ENCODE data around the gene ATP6V1A.
"Not testable (repeated sequence)": the region's sequence is repeated elsewhere in the genome, so short reads cannot be mapped to it uniquely, and the experiment has no call there.

ATP6V1A gene

GRCh38 chr3:113849841-113850240 lies 103.0 kb downstream of the ATP6V1A start:
- WGBS = 72% methylated on average over 4 of the region's 22 CpGs
- H3K9ac ChIP-seq (ENCODE audit: low read depth, low read length); H3K27me3 ChIP-seq (ENCODE audit: insufficient read depth, low read length); H3K9me3 ChIP-seq (ENCODE audit: insufficient read depth, low read depth, low read length); H3K4me1 ChIP-seq (ENCODE audit: insufficient read depth, low read length); H3K27ac ChIP-seq (ENCODE audit: low read depth, low read length); H3K36me3 ChIP-seq (ENCODE audit: insufficient read depth, low read length); H3K4me3 ChIP-seq (ENCODE audit: low read length): not testable (repeated sequence)

- H3K4me1 ChIP-seq (ENCODE audit: insufficient read depth, low read length); H3K27ac ChIP-seq (ENCODE audit: low read depth, low read length); H3K9me3 ChIP-seq (ENCODE audit: insufficient read depth, low read depth, low read length); H3K4me3 ChIP-seq (ENCODE audit: low read length); H3K36me3 ChIP-seq (ENCODE audit: insufficient read depth, low read length); H3K27me3 ChIP-seq (ENCODE audit: insufficient read depth, low read length); H3K9ac ChIP-seq (ENCODE audit: low read depth, low read length): not testable (repeated sequence)
- WGBS = 94% methylated on average over 6 of the region's 9 CpGs
Measured at GRCh38 chr3:113850391-113850790, 103.6 kb downstream of the ATP6V1A start.

GRCh38 chr3:113852506-113852905 lies 105.7 kb downstream of the ATP6V1A start:
- no peak overlapping the region for H3K27ac ChIP-seq (ENCODE audit: low read depth, low read length)
- no peaks in the 10 kb centered on the region for H3K36me3 ChIP-seq (ENCODE audit: insufficient read depth, low read length)
- H3K9me3 ChIP-seq (ENCODE audit: insufficient read depth, low read depth, low read length) = no peaks in the 10 kb centered on the region
- no peaks in the 10 kb centered on the region for H3K27me3 ChIP-seq (ENCODE audit: insufficient read depth, low read length)
- no peak overlapping the region for H3K4me3 ChIP-seq (ENCODE audit: low read length)
- no peaks in the 10 kb centered on the region for H3K4me1 ChIP-seq (ENCODE audit: insufficient read depth, low read length)
- WGBS = 92% methylated on average over 3 of the region's 3 CpGs
- no peak overlapping the region for H3K9ac ChIP-seq (ENCODE audit: low read depth, low read length)

Data from HUES64 (cell line).